Transverse colon (tissue), 4 donors: ENCODE data around the gene MPPED1. TPM values are rescaled to one million over a fixed set of nuclear protein-coding genes. Genes with fewer than 3 reads are reported as not detected.

Experiments
- DNase-seq: peaks from one replicate; pipeline ENCODE4 v3.0.0-alpha.2; 2019
- H3K27ac ChIP-seq, 4 donors: fragments of 200-600 bp; sonication (generic); 2 replicates each; pipeline ENCODE4 v1.5.1; 2016 to 2018; ENCODE audit warnings: inconsistent platforms in 4 of 4
- H3K27me3 ChIP-seq: fragments of 200-600 bp; sonication (generic); 2 replicates; pipeline ENCODE4 v1.5.1; 2017; ENCODE audit warnings: inconsistent platforms
- H3K36me3 ChIP-seq, 4 donors: fragments of 200-600 bp; sonication (generic); 2 replicates each; pipeline ENCODE4 v1.5.1; 2017 to 2019; ENCODE audit warnings: inconsistent platforms in 4 of 4
- H3K4me1 ChIP-seq, 4 donors: fragments of 200-600 bp; sonication (generic); 2 replicates each; pipeline ENCODE4 v1.5.1; 2017 to 2020; ENCODE audit warnings: inconsistent platforms in 4 of 4
- H3K4me3 ChIP-seq, 4 donors: fragments of 200-600 bp; sonication (generic); 1 replicate in 1 of 4; 2 replicates in 3 of 4; pipeline versions ENCODE4 v1.5.1 to v1.6.1; 2017 to 2019; ENCODE audit warnings: inconsistent platforms in 4 of 4
- H3K9me3 ChIP-seq, 2 donors: fragments of 200-600 bp; sonication (generic); 2 replicates each; pipeline ENCODE4 v1.5.1; 2017 to 2019; ENCODE audit warnings: inconsistent platforms in 2 of 2
- EP300 ChIP-seq: sonication (generic); formaldehyde crosslinking; IDR thresholded peaks from one replicate; pipeline ENCODE4 v1.6.1; 2017; ENCODE audit warnings: antibody characterized with exemption, low read depth
- POLR2A ChIP-seq: fragments of 450-650 bp; IDR thresholded peaks from one replicate; pipeline ENCODE4 v1.6.1; 2016; ENCODE audit warnings: antibody characterized with exemption, mild to moderate bottlenecking, moderate library complexity
- POLR2AphosphoS5 ChIP-seq, 3 donors: sonication (generic); formaldehyde crosslinking; IDR thresholded peaks; one replicate each; pipeline ENCODE4 v1.6.1; 2016; ENCODE audit warnings: antibody characterized with exemption in 3 of 3
- WGBS, 2 donors: methylation state at CpG; one replicate each; pipeline ENCODE4 v1.1.5; 2018; ENCODE audit warnings: low coverage in 1 of 2; 5-methylcytosine and 5-hydroxymethylcytosine counted together
- in situ Hi-C, 4 donors: fragments of 200-750 bp; cut with MboI; loops; one replicate each; pipeline versions ENCODE4 v1.15.0 to v1.15.1; 2017; ENCODE audit warnings: low sequenced_read_pairs in 3 of 4, low pct_ligation_motif_present in 1 of 4, low pct_unique_long_range_greater_than_20kb in 1 of 4
- intact Hi-C: fragments of 100-400 bp; cut with DNase I; formaldehyde crosslinking; loops from one replicate; pipeline ENCODE4 v1.15.1; 2023; ENCODE audit warnings: low total_unique reads
- total RNA-seq, 4 donors: library from RNA; depleted of rRNA; stranded (reverse); fragments of >200 nt; gene quantifications; one replicate each; pipeline ENCODE4 v1.1.0, GENCODE V29; 2016
- TF ChIP-seq, protein P1 (sequence below), 5 experiments: fragments of 200-600 bp in 3 of 5; fragments of 450-650 bp in 2 of 5; sonication (generic) in 3 of 5; IDR thresholded peaks; 1 replicate in 2 of 5; 2 replicates in 3 of 5; pipeline ENCODE4 v1.5.1; 2016 to 2017; ENCODE audit warnings: antibody characterized with exemption in 5 of 5, inconsistent platforms in 3 of 5, mild to moderate bottlenecking in 2 of 5, moderate library complexity in 1 of 5

The MPPED1 gene
- total RNA-seq, 4 donors from 2014 or later: not detected

GRCh38 chr22:43438666-43439347 lies 27.0 kb downstream of the MPPED1 start:
- in situ Hi-C loops (no loop called here), intact Hi-C loops (no loop called here)
- no peak for DNase-seq
- no peak overlapping the region for H3K27ac ChIP-seq
- H3K36me3 ChIP-seq: no peaks in the 10 kb centered on the region
- TF ChIP-seq EP300: no peak
- TF ChIP-seq, protein P1, sequence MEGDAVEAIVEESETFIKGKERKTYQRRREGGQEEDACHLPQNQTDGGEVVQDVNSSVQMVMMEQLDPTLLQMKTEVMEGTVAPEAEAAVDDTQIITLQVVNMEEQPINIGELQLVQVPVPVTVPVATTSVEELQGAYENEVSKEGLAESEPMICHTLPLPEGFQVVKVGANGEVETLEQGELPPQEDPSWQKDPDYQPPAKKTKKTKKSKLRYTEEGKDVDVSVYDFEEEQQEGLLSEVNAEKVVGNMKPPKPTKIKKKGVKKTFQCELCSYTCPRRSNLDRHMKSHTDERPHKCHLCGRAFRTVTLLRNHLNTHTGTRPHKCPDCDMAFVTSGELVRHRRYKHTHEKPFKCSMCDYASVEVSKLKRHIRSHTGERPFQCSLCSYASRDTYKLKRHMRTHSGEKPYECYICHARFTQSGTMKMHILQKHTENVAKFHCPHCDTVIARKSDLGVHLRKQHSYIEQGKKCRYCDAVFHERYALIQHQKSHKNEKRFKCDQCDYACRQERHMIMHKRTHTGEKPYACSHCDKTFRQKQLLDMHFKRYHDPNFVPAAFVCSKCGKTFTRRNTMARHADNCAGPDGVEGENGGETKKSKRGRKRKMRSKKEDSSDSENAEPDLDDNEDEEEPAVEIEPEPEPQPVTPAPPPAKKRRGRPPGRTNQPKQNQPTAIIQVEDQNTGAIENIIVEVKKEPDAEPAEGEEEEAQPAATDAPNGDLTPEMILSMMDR (IDR thresholded peaks at IDR 0.05): no peak
- no peak for TF ChIP-seq POLR2AphosphoS5 (IDR thresholded peaks at IDR 0.05)
- TF ChIP-seq POLR2A: no peak
- H3K4me3 ChIP-seq: no peak overlapping the region
- 77% methylated on average over 17 of the region's 17 CpGs; no CpG with 5 or more reads in 1 of the 2 donors for WGBS, 2 donors
- no peaks in the 10 kb centered on the region for H3K9me3 ChIP-seq
- peaks cover 15% of the 10 kb centered on the region for H3K27me3 ChIP-seq
- H3K4me1 ChIP-seq: no peaks in the 10 kb centered on the region

DNA sequence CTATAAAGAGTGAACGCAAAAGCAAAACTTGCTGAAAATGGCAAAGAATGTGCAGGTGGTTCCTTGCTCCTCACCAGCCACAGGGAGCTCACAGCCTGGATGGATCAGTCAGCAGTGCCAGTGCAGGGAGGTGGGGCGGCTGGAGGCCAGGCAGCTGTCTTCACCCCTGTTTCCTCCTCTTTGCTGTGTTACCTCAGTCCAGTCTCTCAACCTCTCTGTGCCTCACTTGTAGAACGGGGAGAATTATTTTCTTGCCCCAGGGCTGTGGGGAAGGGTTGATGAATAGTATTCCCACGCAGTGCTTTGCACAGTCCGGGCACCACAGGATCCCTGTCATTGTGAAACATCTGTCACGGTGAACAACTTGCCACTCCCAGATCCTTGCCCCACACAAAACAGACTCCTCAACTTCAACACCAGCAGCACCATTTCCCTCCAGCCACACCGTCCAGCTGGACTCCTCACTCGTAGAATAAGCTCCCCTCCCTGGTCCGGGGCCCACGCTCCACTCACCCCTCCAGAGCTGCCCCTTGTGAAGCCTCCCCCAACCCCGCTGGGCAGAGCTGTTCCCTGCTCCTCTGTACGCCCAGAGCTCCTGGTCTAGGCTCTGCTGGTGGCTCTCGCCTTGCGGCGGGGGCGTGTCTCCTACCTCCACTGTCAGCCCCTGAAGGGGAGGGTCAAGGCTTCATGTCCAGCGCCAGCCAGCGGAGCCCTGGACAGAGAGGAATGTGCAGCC lies 27.7 kb downstream of the MPPED1 start:
- Histone ChIP-seq H3K4me3 (no peak overlapping the region), H3K36me3 (no peaks in the 10 kb centered on the region), H3K27ac (no peak overlapping the region), H3K9me3 (no peaks in the 10 kb centered on the region), H3K27me3 (peaks cover 15% of the 10 kb centered on the region), H3K4me1 (no peaks in the 10 kb centered on the region)
- WGBS, 2 donors: 20 to 64% methylated on average over 1 to 18 of the region's 18 CpGs
- in situ Hi-C loops (no loop called here), intact Hi-C loops (no loop called here)
- no peak for DNase-seq
- no peak for TF ChIP-seq POLR2AphosphoS5 (IDR thresholded peaks at IDR 0.05)
- no peak for TF ChIP-seq POLR2A
- TF ChIP-seq, protein P1 (IDR thresholded peaks at IDR 0.05): no peak
- no peak for TF ChIP-seq EP300

DNA sequence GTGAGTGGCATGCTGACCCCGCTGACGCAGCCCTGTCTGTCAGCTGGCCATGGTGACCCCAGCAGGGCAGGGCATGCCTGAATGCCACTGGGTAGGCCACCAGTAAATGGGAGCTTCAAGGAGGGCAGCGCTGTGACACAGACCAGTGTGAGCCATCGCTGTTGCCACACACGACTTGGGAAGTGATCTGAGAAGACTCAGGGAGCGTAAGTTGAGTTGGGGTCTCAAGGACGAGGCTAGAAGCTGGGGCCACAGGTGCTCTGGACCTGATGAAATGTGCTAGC lies 28.2 kb downstream of the MPPED1 start:
- in situ Hi-C loops: no loop called here
- intact Hi-C loops: no loop called here
- no peaks in the 10 kb centered on the region for H3K4me1 ChIP-seq
- WGBS, 2 donors: 78 to 79% methylated on average over 5 to 7 of the region's 7 CpGs
- no peak overlapping the region for H3K27ac ChIP-seq
- H3K4me3 ChIP-seq: no peak overlapping the region
- no peak for DNase-seq
- no peak for TF ChIP-seq EP300
- TF ChIP-seq POLR2A: no peak
- TF ChIP-seq, protein P1 (IDR thresholded peaks at IDR 0.05): no peak
- no peak for TF ChIP-seq POLR2AphosphoS5 (IDR thresholded peaks at IDR 0.05)
- no peaks in the 10 kb centered on the region for H3K9me3 ChIP-seq
- H3K27me3 ChIP-seq: peaks cover 13% of the 10 kb centered on the region
- no peaks in the 10 kb centered on the region for H3K36me3 ChIP-seq

DNA sequence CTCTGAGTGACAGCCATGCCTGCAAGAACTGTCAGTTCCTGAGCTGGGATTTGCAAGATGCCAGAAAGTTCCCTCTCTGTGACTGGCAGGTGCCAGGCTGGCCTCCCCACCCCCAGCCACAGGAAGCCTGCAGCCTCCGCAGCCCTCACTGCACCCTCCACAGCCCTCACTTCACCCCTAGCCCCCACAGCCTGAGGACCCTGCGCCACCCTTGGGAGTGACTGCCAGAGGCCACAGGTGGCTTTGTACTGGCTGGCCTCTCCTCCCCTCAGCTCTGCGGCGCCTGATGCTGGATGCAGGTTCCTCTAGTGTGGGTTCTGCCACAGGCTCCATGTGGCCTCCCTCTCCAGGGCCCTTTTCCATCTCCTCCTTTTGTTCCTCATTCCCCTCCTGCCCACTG lies 28.7 kb downstream of the MPPED1 start:
- in situ Hi-C loops (no loop called here), intact Hi-C loops (no loop called here)
- TF ChIP-seq POLR2A (no peak), POLR2AphosphoS5 (IDR thresholded peaks at IDR 0.05) (no peak), EP300 (no peak)
- TF ChIP-seq, protein P1 (IDR thresholded peaks at IDR 0.05): no peak
- no peak for DNase-seq
- H3K27ac ChIP-seq: no peak overlapping the region
- peaks cover 11% of the 10 kb centered on the region for H3K27me3 ChIP-seq
- WGBS, 2 donors: 65% methylated on average over 4 of the region's 4 CpGs; no CpG with 5 or more reads in 1 of the 2 donors
- no peaks in the 10 kb centered on the region for H3K4me1 ChIP-seq
- H3K4me3 ChIP-seq: no peak overlapping the region
- H3K36me3 ChIP-seq: no peaks in the 10 kb centered on the region
- H3K9me3 ChIP-seq: no peaks in the 10 kb centered on the region
